ENCODE results near the gene NEDD8. TPM values are rescaled to one million over a fixed set of nuclear protein-coding genes. Genes with fewer than 3 reads are reported as not detected.

The NEDD8 gene
- 100 to 1,000 TPM; 149 to 317 (median 172) TPM for total RNA-seq

GRCh38 chr14:24232121-24232644 lies at the start of gene NEDD8:
Gene NEDD8, minus strand, starts transcription at chr14:24232367. Its CDS starts 100 bp downstream, at chr14:24232267.
- TF ChIP-seq CTCF (IDR thresholded peaks at IDR 0.05), result peak in 1 of 6 experiments; percentile 5
- TF ChIP-seq POLR2A (IDR thresholded peaks at IDR 0.05), result peak in 1 of 2 donors; percentile 51
- Histone ChIP-seq H3K4me1 (peaks cover 18 to 28% of the 10 kb centered on the region in 2 donors), H3K36me3 (peaks cover 16 to 17% of the 10 kb centered on the region in 2 donors), H3K4me3 (replicated peaks in 1 of 3) (peak within 1 kb of the TSS; percentile 56 to 92 (median 78)), H3K27ac (peak within 1 kb of the TSS; percentile 64 to 91 (median 85)), H3K9me3 (no peaks in the 10 kb centered on the region), H3K27me3 (no peaks in the 10 kb centered on the region)
- WGBS, 2 donors, result 0 to 1% methylated on average over 20 of the region's 30 CpGs
- peak; percentile 89 to 91 for DNase-seq
- intact Hi-C loops (cut with DNase I), result loop anchor here (10.0 kb wide), 1 partner anchor 203 kb away; no protein-coding TSS in a partner anchor

- intact Hi-C loops (cut with DNase I), result no loop called here
- TF ChIP-seq CTCF (IDR thresholded peaks at IDR 0.05) (no peak), POLR2A (IDR thresholded peaks at IDR 0.05) (no peak)
- WGBS, 2 donors, result 92 to 96% methylated on average over 7 of the region's 7 CpGs
- H3K27me3 ChIP-seq, result no peaks in the 10 kb centered on the region
- H3K27ac ChIP-seq, result no peak overlapping the region
- no peak for DNase-seq
- H3K4me1 ChIP-seq, result peaks cover 4 to 17% of the 10 kb centered on the region in 2 donors
- H3K9me3 ChIP-seq, result no peaks in the 10 kb centered on the region
- no peak overlapping the region for H3K4me3 ChIP-seq (replicated peaks in 1 of 3)
- no peaks in the 10 kb centered on the region for H3K36me3 ChIP-seq
Measured at GRCh38 chr14:24281636-24282035, 49.5 kb upstream of the NEDD8 start.

GRCh38 chr14:24280797-24281460 lies 48.8 kb upstream of the NEDD8 start:
- WGBS, 2 donors, result 69 to 81% methylated on average over 6 of the region's 6 CpGs
- Histone ChIP-seq H3K27me3 (no peaks in the 10 kb centered on the region), H3K4me1 (peaks cover 4 to 17% of the 10 kb centered on the region in 2 donors), H3K9me3 (no peaks in the 10 kb centered on the region), H3K4me3 (replicated peaks in 1 of 3) (no peak overlapping the region), H3K36me3 (no peaks in the 10 kb centered on the region), H3K27ac (no peak overlapping the region)
- intact Hi-C loops (cut with DNase I), result no loop called here
- no peak for DNase-seq
- TF ChIP-seq POLR2A (IDR thresholded peaks at IDR 0.05) (no peak), CTCF (IDR thresholded peaks at IDR 0.05) (no peak)

- Histone ChIP-seq H3K36me3 (no peaks in the 10 kb centered on the region), H3K27me3 (no peaks in the 10 kb centered on the region), H3K4me3 (replicated peaks in 1 of 3) (no peak overlapping the region), H3K27ac (no peak overlapping the region), H3K4me1 (peaks cover 4 to 17% of the 10 kb centered on the region in 2 donors), H3K9me3 (no peaks in the 10 kb centered on the region)
- TF ChIP-seq POLR2A (IDR thresholded peaks at IDR 0.05), result no peak
- TF ChIP-seq CTCF (IDR thresholded peaks at IDR 0.05), result no peak
- WGBS, 2 donors, result 75 to 83% methylated on average over 11 of the region's 11 CpGs
- no peak for DNase-seq
- intact Hi-C loops (cut with DNase I), result no loop called here
Measured at GRCh38 chr14:24279301-24280186, 47.4 kb upstream of the NEDD8 start.
